ENCODE data around the gene LYRM2.

DNA sequence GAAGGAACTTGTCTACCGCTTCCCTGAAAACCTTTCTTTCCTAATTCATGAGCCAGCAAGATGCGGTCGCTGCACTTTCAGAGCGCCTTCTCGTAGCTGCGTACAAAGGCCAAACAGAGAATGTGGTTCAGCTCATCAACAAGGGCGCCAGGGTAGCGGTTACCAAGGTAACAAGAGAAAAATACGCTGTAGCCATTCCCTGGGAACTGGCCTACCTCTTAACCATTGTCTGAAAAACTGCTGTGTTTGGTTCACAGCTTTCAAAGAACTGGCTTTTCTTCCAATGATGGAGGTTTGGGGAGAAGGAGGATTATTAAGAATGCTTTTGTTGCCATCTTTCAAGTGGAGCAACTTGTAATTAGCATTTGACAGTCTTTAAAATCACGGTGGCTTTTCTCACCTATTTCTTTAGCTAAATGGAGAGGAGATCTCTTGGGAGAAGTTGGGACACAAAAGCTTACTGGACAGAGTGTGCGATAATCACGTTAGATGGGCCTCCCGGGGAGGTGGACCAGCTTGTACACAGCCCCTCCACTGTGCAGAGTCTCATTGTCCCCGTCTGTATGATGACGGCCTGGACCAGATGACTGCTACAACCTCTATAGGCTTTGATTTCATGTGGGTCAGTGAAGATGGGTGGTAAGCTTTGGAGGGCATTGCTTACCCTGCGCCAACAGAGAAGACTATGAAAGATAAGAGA, 71.5 kb downstream of the LYRM2 start:
- TF ChIP-seq, protein P1, sequence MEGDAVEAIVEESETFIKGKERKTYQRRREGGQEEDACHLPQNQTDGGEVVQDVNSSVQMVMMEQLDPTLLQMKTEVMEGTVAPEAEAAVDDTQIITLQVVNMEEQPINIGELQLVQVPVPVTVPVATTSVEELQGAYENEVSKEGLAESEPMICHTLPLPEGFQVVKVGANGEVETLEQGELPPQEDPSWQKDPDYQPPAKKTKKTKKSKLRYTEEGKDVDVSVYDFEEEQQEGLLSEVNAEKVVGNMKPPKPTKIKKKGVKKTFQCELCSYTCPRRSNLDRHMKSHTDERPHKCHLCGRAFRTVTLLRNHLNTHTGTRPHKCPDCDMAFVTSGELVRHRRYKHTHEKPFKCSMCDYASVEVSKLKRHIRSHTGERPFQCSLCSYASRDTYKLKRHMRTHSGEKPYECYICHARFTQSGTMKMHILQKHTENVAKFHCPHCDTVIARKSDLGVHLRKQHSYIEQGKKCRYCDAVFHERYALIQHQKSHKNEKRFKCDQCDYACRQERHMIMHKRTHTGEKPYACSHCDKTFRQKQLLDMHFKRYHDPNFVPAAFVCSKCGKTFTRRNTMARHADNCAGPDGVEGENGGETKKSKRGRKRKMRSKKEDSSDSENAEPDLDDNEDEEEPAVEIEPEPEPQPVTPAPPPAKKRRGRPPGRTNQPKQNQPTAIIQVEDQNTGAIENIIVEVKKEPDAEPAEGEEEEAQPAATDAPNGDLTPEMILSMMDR (IDR thresholded peaks at IDR 0.05) = no peak
- no peak for TF ChIP-seq POLR2A (IDR thresholded peaks at IDR 0.05)
